HepG2 (cell line): ENCODE results near the gene TEDC1. TPM values are rescaled to one million over a fixed set of nuclear protein-coding genes. Genes with fewer than 3 reads are reported as not detected.

Experiments
- ATAC-seq: fragments of 200-7000 bp; cut with Tn5 transposase; 3 replicates; pipeline ENCODE4 v1.9.1; 2020; ENCODE audit warnings: mild to moderate bottlenecking, moderate library complexity
- BruUV-seq: library from RNA; stranded (reverse); fragments of 400-500 nt; replicated peaks from 2 replicates; lab custom pipeline; 2021; lab: Mats Ljungman, UMichigan
- CTCF ChIA-PET: fragments of 300-600 bp; formaldehyde crosslinking; extraction: SDS; loops from one replicate; lab custom pipeline; 2021; ENCODE audit warnings: low total read pairs, inconsistent platforms, low intra/inter-chr PET ratio; lab: Yijun Ruan, JAX
- POLR2A ChIA-PET: fragments of 350-600 bp; sonication (Branson Sonifier 250); formaldehyde crosslinking; loops from one replicate; lab custom pipeline; 2020; ENCODE audit warnings: antibody characterized with exemption, inconsistent platforms; lab: Yijun Ruan, JAX
- DNase-seq: peaks from one replicate; pipeline ENCODE4 v3.0.0-alpha.2; 2015; ENCODE audit warnings: low spot score
- FAIRE-seq: peaks from 3 replicates; lab custom pipeline; 2011; peaks lifted over from hg19 to GRCh38; lab: Jason Lieb, UNC
- H2AFZ ChIP-seq: one replicate; pipeline ENCODE4 v1.6.1; 2011; ENCODE audit warnings: low read length, inconsistent platforms
- H3K27ac ChIP-seq: fragments of 300-600 bp; 3 replicates; pipeline ENCODE4 v1.8.0; 2011; ENCODE audit warnings: mixed run types, mild to moderate bottlenecking, mixed read lengths, low read length, inconsistent platforms; ENCODE audit not compliant: insufficient read depth; ENCODE audit errors: extremely low read length
- H3K27me3 ChIP-seq, 2 experiments: fragments of 200-600 bp in 1 of 2; 2 replicates in 1 of 2; 3 replicates in 1 of 2; pipeline versions ENCODE4 v1.6.0 to v1.8.0; 2011; ENCODE audit warnings: low read length in 2 of 2, mild to moderate bottlenecking in 2 of 2, moderate library complexity in 2 of 2, inconsistent platforms in 1 of 2; ENCODE audit not compliant: insufficient read depth in 2 of 2, control insufficient read depth in 1 of 2
- H3K36me3 ChIP-seq, 2 experiments: fragments of 200-600 bp in 1 of 2; replicated peaks in 1 of 2; 2 replicates in 1 of 2; 3 replicates in 1 of 2; pipeline versions ENCODE4 v1.5.1 to v1.8.0; 2011; ENCODE audit warnings: low read length in 2 of 2, inconsistent platforms in 1 of 2; ENCODE audit not compliant: insufficient read depth in 2 of 2, control insufficient read depth in 1 of 2
- H3K4me1 ChIP-seq: 2 replicates; pipeline ENCODE4 v1.5.1; 2012; ENCODE audit warnings: low read length, inconsistent platforms; ENCODE audit not compliant: insufficient read depth
- H3K4me2 ChIP-seq: 2 replicates; pipeline ENCODE4 v1.6.0; 2011; ENCODE audit warnings: low read depth, low read length, inconsistent platforms
- H3K4me3 ChIP-seq, 3 experiments: fragments of 200-600 bp in 1 of 3; sonication (generic), shearing (Covaris generic) in 1 of 3; replicated peaks in 1 of 3; 2 replicates each; pipeline ENCODE4 v1.5.1; 2011 to 2016; ENCODE audit warnings: low read length in 3 of 3, inconsistent platforms in 2 of 3, low read depth in 2 of 3, mild to moderate bottlenecking in 2 of 3, control low read depth in 1 of 3, mixed read lengths in 1 of 3; ENCODE audit not compliant: insufficient read depth in 1 of 3
- H3K79me2 ChIP-seq: one replicate; pipeline ENCODE4 v1.6.1; 2011; ENCODE audit warnings: low read length, inconsistent platforms; ENCODE audit not compliant: insufficient read depth
- H3K9ac ChIP-seq: 2 replicates; pipeline ENCODE4 v1.6.0; 2011; ENCODE audit warnings: mild to moderate bottlenecking, low read depth, low read length, inconsistent platforms; ENCODE audit not compliant: insufficient read depth
- H3K9me3 ChIP-seq: 2 replicates; pipeline ENCODE4 v1.5.1; 2012; ENCODE audit warnings: mild to moderate bottlenecking, low read length
- H4K20me1 ChIP-seq: 2 replicates; pipeline ENCODE4 v1.6.0; 2011; ENCODE audit warnings: inconsistent platforms, mild to moderate bottlenecking, low read length, moderate library complexity; ENCODE audit not compliant: insufficient read depth
- AGO2 ChIP-seq: fragments of 200-400 bp; formaldehyde crosslinking; optimal IDR thresholded peaks from 2 replicates; pipeline ENCODE3; 2017; ENCODE audit warnings: mild to moderate bottlenecking, low read depth, low read length, moderate library complexity
- HNRNPL ChIP-seq: fragments of 200-400 bp; formaldehyde crosslinking; IDR thresholded peaks from 2 replicates; pipeline ENCODE4 v1.6.1; 2017; ENCODE audit warnings: mild to moderate bottlenecking, low read depth, low read length
- HOXA9 ChIP-seq: sonication (generic); formaldehyde crosslinking; IDR thresholded peaks from 2 replicates; pipeline ENCODE4 v1.8.1; 2022; ENCODE audit warnings: missing genetic modification reagents, mild to moderate bottlenecking, moderate library complexity, borderline replicate concordance
- ZKSCAN5 ChIP-seq: sonication (generic); formaldehyde crosslinking; IDR thresholded peaks from 2 replicates; pipeline ENCODE4 v1.5.1; 2020; ENCODE audit warnings: mild to moderate bottlenecking, missing genetic modification reagents
- ZNF687 ChIP-seq: sonication (generic); formaldehyde crosslinking; IDR thresholded peaks from 2 replicates; pipeline ENCODE4 v1.5.1; 2020; ENCODE audit warnings: mild to moderate bottlenecking, missing genetic modification reagents, moderate library complexity
- WGBS: methylation state at CpG from one replicate; pipeline ENCODE4 v1.1.6; 2017; ENCODE audit warnings: low lambda C conversion rate; 5-methylcytosine and 5-hydroxymethylcytosine counted together
- in situ Hi-C: cut with HindIII; loops from 2 replicates; pipeline ENCODE4 v1.10.0; 2017; ENCODE audit warnings: low pct_unique_long_range_greater_than_20kb; ENCODE audit not compliant: extremely low pct_ligation_motif_present
- intact Hi-C: fragments of 100-400 bp; cut with micrococcal nuclease; formaldehyde crosslinking; loops from one replicate; pipeline ENCODE4 v1.10.0; 2022; ENCODE audit not compliant: unreplicated experiment
- polyA plus RNA-seq, 8 experiments: library from polyadenylated mRNA; depleted of rRNA in 3 of 8; stranded (reverse) in 7 of 8; unstranded in 1 of 8; fragments of >200 nt; fragmentation: Illumina TruSeq in 4 of 8; extraction: Trizol in 4 of 8; gene quantifications; 2 replicates each; pipeline versions ENCODE4 v1.2.1 to v1.2.3, GENCODE V29; 2011 to 2016; ENCODE audit warnings: low read depth in 4 of 8, missing spikeins in 1 of 8, mixed read lengths in 1 of 8; ENCODE audit not compliant: insufficient read depth in 1 of 8
- total RNA-seq, 5 experiments: library from RNA; depleted of rRNA; stranded (reverse); fragments of >200 nt; fragmentation: Illumina TruSeq; extraction: Trizol; gene quantifications; 2 replicates each; pipeline ENCODE4 v1.2.3, GENCODE V29; 2016; ENCODE audit warnings: low read depth in 1 of 5
- TF ChIP-seq, protein P1 (sequence below): sonication (generic); formaldehyde crosslinking; IDR thresholded peaks from 2 replicates; pipeline ENCODE4 v1.5.0; 2020; ENCODE audit warnings: mild to moderate bottlenecking, missing genetic modification reagents, moderate library complexity

TEDC1 gene
- total and polyA plus RNA-seq, 2 of the 13 experiments (the other 11 are each of a cell fraction or from before 2014, with no cell fraction given) = 5.7 to 27.4 TPM

- intact Hi-C loops = no loop called here
- Histone ChIP-seq H3K4me3 (no peak overlapping the region), H3K79me2 (no peaks in the 10 kb centered on the region), H3K4me2 (no peak overlapping the region), H3K4me1 (peaks cover 33% of the 10 kb centered on the region), H2AFZ (no peak overlapping the region), H4K20me1 (0 out of 2 replicates have a peak, but pooled peaks cover 2% of the 10 kb centered on the region), H3K36me3 (peaks cover 0 to 2% of the 10 kb centered on the region in 2 experiments; a peak in 1 of 5 replicates), H3K27ac (no peak overlapping the region), H3K27me3 (peaks cover 0 to 4% of the 10 kb centered on the region in 2 experiments; a peak in 2 of 5 replicates), H3K9me3 (no peaks in the 10 kb centered on the region), H3K9ac (no peak overlapping the region)
- DNase-seq (no peak), ATAC-seq (peak; percentile 4; the same call in 2 of the 3 replicates), FAIRE-seq (no peak)
- WGBS = 41% methylated on average over 5 of the region's 12 CpGs
- in situ Hi-C loops = no loop called here
- POLR2A ChIA-PET = no interaction called here
- CTCF ChIA-PET = no interaction called here
- TF ChIP-seq ZNF687 (CRISPR knock-in tag) (0 out of 2 replicates have a peak, but pooled peaks have one; percentile 10), ZKSCAN5 (no peak), AGO2 (peak; percentile 10), HOXA9 (CRISPR knock-in tag) (no peak), HNRNPL (0 out of 2 replicates have a peak, but pooled peaks have one; percentile 34)
- TF ChIP-seq, protein P1, sequence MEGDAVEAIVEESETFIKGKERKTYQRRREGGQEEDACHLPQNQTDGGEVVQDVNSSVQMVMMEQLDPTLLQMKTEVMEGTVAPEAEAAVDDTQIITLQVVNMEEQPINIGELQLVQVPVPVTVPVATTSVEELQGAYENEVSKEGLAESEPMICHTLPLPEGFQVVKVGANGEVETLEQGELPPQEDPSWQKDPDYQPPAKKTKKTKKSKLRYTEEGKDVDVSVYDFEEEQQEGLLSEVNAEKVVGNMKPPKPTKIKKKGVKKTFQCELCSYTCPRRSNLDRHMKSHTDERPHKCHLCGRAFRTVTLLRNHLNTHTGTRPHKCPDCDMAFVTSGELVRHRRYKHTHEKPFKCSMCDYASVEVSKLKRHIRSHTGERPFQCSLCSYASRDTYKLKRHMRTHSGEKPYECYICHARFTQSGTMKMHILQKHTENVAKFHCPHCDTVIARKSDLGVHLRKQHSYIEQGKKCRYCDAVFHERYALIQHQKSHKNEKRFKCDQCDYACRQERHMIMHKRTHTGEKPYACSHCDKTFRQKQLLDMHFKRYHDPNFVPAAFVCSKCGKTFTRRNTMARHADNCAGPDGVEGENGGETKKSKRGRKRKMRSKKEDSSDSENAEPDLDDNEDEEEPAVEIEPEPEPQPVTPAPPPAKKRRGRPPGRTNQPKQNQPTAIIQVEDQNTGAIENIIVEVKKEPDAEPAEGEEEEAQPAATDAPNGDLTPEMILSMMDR (CRISPR knock-in tag) = peak; percentile 19; the same call in 1 of the 2 replicates
- BruUV-seq = no TSS peak
These were observed 18.5 kb upstream of the TEDC1 start for GRCh38 chr14:105472486-105472991.
